ENCODE results near the gene RASA2.
A peak's percentile ranks its signal among the peaks of the same experiment; 100 is the strongest.
"Not testable (repeated sequence)": the region's sequence is repeated elsewhere in the genome, so short reads cannot be mapped to it uniquely, and the experiment has no call there.

The RASA2 gene

GRCh38 chr3:141605883-141606282 is 119.1 kb downstream of the RASA2 start:
- H3K27ac Mint-ChIP-seq, result peak overlapping the region; percentile 53 to 84
- ATAC-seq (replicated peaks) (no peak), DNase-seq (no peak)
- peaks cover 2 to 27% of the 10 kb centered on the region in 2 donors for H3K4me1 Mint-ChIP-seq (ENCODE audit: low read depth in 2 of 2)
- H3K9me3 Mint-ChIP-seq, result no peaks in the 10 kb centered on the region
- H3K27me3 Mint-ChIP-seq, result no peaks in the 10 kb centered on the region
- H3K4me3 Mint-ChIP-seq, result no peak overlapping the region
- peaks cover 51% of the 10 kb centered on the region for H3K36me3 Mint-ChIP-seq (ENCODE audit: insufficient read depth)

GRCh38 chr3:141608438-141608837 is 121.6 kb downstream of the RASA2 start:
- ATAC-seq (replicated peaks) (no peak), DNase-seq (no peak)
- H3K4me3 Mint-ChIP-seq, result no peak overlapping the region
- no peaks in the 10 kb centered on the region for H3K27me3 Mint-ChIP-seq
- H3K9me3 Mint-ChIP-seq, result no peaks in the 10 kb centered on the region
- peaks cover 61% of the 10 kb centered on the region for H3K36me3 Mint-ChIP-seq (ENCODE audit: insufficient read depth)
- peak overlapping the region in 1 of 2 donors; percentile 39 for H3K27ac Mint-ChIP-seq
- peaks cover 2 to 23% of the 10 kb centered on the region in 2 donors for H3K4me1 Mint-ChIP-seq (ENCODE audit: low read depth in 2 of 2)

GRCh38 chr3:141610939-141611338 is 124.1 kb downstream of the RASA2 start:
- Mint-ChIP-seq H3K9me3 (no peaks in the 10 kb centered on the region), H3K4me1 (ENCODE audit: low read depth in 2 of 2) (peaks cover 0 to 15% of the 10 kb centered on the region in 2 donors), H3K36me3 (ENCODE audit: insufficient read depth) (peaks cover 78% of the 10 kb centered on the region), H3K4me3 (no peak overlapping the region), H3K27me3 (no peaks in the 10 kb centered on the region), H3K27ac (peak overlapping the region in 1 of 2 donors; percentile 76)
- ATAC-seq (replicated peaks) (no peak), DNase-seq (no peak)

DNA sequence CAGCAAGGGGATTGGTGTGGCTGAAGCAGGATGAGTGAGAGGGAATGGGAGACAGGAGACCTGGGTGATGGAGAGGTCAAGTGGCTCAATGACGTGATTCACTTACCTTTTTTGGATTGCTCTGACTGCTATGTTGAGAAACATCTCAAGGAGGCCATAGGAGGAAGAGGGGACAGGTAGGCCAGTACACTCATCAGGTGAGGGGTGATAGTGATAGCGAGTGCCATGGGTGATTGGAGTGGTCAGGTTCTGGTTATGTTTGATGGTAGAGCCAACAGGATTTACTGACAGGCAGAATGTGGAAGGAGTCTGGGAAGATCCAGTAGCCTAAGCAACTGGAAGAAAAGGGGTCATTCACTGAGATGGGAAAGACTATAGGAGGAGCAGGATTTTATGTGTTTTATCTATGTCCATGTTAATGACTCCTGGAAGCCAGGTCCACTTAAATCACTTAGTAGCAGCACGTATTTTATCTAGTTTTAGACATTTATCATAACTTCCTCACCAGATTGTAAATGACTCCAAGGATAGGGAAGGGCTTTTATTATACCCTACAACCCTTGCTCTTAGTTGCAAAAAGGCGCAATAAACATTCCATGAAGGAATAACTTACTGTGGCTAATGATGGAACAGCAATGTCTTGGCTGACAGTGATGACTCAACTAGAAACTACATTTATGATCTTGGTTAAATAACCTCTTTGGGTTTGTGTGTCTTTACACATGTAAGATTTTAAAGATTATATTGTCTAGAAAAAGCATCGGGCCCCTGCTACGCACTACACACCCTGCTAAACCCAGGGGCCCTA is 131.5 kb downstream of the RASA2 start:
- Mint-ChIP-seq H3K27ac (no peak overlapping the region), H3K36me3 (ENCODE audit: insufficient read depth) (peaks cover 27% of the 10 kb centered on the region), H3K4me3 (no peak overlapping the region), H3K27me3 (no peaks in the 10 kb centered on the region), H3K9me3 (no peaks in the 10 kb centered on the region), H3K4me1 (ENCODE audit: low read depth in 2 of 2) (no peaks in the 10 kb centered on the region)
- no peak for ATAC-seq (replicated peaks)
- no peak for DNase-seq

DNA sequence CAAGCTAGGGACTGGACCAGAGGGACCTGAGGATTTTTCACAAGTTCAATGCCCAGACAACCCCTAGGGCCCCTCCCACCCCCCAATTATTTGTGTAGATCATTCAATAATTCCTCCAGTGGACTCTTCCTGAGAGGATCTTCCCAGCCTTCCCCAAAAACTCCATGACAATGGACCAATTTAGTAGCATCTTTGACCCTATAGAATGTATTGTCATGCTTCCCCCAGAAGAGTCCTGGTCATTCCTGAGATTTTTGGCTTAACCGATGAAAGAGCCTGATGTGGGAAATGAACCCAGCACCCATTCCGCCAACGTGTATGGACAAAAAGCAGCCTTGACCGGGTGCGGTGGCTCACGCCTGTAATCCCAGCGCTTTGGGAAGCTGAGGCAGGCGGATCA is 132.1 kb downstream of the RASA2 start:
- no peaks in the 10 kb centered on the region for H3K9me3 Mint-ChIP-seq

GRCh38 chr3:141619450-141619849 is 132.6 kb downstream of the RASA2 start:
- no peak for DNase-seq
- no peak for ATAC-seq (replicated peaks)
- H3K27ac Mint-ChIP-seq, result peak overlapping the region in 1 of 2 donors; percentile 8

More for the DNA sequence above, 132.1 kb downstream of the RASA2 start:
- H3K27ac Mint-ChIP-seq, result peak overlapping the region in 1 of 2 donors; percentile 8
- no peaks in the 10 kb centered on the region for H3K27me3 Mint-ChIP-seq
- H3K36me3 Mint-ChIP-seq (ENCODE audit: insufficient read depth), result peaks cover 25% of the 10 kb centered on the region
- no peak overlapping the region for H3K4me3 Mint-ChIP-seq
- ATAC-seq (replicated peaks) (no peak), DNase-seq (no peak)
- no peaks in the 10 kb centered on the region for H3K4me1 Mint-ChIP-seq (ENCODE audit: low read depth in 2 of 2)

DNA sequence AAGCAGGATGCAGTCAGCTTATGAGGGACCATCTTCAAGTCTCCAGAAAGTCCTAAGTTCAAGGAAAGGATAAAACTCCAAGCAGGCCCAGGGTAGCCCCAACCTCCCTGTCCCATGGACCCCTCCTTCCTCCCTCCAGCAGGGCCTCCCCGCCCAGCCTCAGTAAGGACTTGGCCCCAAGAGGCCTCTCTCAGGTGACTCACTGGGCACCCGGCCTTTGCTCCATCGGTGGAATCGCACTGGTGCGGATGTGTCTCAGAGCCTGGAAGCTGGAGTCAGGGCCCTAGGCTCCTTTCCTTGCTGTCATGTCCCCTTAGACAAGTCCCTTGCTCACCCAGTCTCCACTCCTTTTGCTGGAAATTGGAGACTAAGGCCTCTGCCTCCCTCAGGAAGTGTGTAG is 136.9 kb downstream of the RASA2 start:
- no peaks in the 10 kb centered on the region for H3K4me1 Mint-ChIP-seq (ENCODE audit: low read depth in 2 of 2)
- no peak for ATAC-seq (replicated peaks)
- H3K9me3 Mint-ChIP-seq, result peaks cover 0 to 3% of the 10 kb centered on the region in 2 donors
- H3K4me3 Mint-ChIP-seq, result no peak overlapping the region
- no peak for DNase-seq
- no peaks in the 10 kb centered on the region for H3K27me3 Mint-ChIP-seq
- H3K36me3 Mint-ChIP-seq (ENCODE audit: insufficient read depth), result peaks cover 4% of the 10 kb centered on the region
- H3K27ac Mint-ChIP-seq, result no peak overlapping the region

More at GRCh38 chr3:141619450-141619849, 132.6 kb downstream of the RASA2 start:
- no peaks in the 10 kb centered on the region for H3K4me1 Mint-ChIP-seq (ENCODE audit: low read depth in 2 of 2)
- H3K36me3 Mint-ChIP-seq (ENCODE audit: insufficient read depth), result peaks cover 19% of the 10 kb centered on the region
- no peaks in the 10 kb centered on the region for H3K9me3 Mint-ChIP-seq
- H3K27me3 Mint-ChIP-seq, result no peaks in the 10 kb centered on the region
- no peak overlapping the region for H3K4me3 Mint-ChIP-seq

DNA sequence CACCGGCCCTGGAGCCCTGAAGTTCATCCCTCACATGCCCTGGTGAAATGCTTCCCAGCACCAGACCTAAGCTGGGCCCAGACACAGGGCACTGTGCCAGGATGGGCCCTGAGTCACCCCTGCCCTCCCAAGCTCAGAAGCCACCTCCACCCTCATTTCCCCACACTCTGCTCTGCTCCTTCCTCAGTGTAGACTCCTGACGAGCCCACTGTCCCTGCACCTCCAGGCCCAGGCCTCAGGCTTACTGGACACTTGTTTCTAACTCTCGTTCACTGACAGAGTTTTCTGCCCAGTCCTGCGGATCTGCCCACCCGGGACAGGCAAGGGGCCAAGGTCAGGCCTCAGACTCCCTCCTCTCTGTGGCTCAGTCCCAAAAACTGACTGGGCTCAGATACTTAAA is 138.7 kb downstream of the RASA2 start:
- DNase-seq, result no peak

DNA sequence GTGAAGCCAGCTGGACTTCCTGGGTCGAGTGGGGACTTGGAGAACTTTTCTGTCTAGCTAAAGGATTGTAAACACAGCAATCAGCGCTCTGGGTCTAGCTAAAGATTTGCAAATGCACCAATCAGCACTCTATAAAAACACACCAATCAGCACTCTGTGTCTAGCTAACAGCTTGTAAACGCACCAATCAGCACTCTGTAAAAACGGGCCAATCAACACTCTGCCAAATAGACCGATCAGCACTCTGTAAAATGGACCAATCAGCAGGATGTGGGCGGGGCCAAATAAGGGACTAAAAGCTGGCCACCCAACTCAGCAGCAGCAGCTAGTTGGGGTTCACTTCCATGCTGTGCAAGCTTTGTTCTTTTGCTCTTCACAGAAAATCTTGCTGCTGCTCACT is 141.5 kb downstream of the RASA2 start:
- not testable (repeated sequence) for H3K9me3 Mint-ChIP-seq; ATAC-seq (replicated peaks); DNase-seq; H3K4me3 Mint-ChIP-seq; H3K36me3 Mint-ChIP-seq (ENCODE audit: insufficient read depth); H3K4me1 Mint-ChIP-seq (ENCODE audit: low read depth in 2 of 2); H3K27me3 Mint-ChIP-seq
- H3K27ac Mint-ChIP-seq, result peak overlapping the region in 1 of 2 donors; percentile 35

More for the DNA sequence above, 138.7 kb downstream of the RASA2 start:
- no peak for ATAC-seq (replicated peaks)
- Mint-ChIP-seq H3K9me3 (peaks cover 0 to 6% of the 10 kb centered on the region in 2 donors), H3K27ac (peak overlapping the region; percentile 66 to 71), H3K27me3 (no peaks in the 10 kb centered on the region), H3K36me3 (ENCODE audit: insufficient read depth) (peaks cover 4% of the 10 kb centered on the region), H3K4me1 (ENCODE audit: low read depth in 2 of 2) (no peaks in the 10 kb centered on the region), H3K4me3 (no peak overlapping the region)

DNA sequence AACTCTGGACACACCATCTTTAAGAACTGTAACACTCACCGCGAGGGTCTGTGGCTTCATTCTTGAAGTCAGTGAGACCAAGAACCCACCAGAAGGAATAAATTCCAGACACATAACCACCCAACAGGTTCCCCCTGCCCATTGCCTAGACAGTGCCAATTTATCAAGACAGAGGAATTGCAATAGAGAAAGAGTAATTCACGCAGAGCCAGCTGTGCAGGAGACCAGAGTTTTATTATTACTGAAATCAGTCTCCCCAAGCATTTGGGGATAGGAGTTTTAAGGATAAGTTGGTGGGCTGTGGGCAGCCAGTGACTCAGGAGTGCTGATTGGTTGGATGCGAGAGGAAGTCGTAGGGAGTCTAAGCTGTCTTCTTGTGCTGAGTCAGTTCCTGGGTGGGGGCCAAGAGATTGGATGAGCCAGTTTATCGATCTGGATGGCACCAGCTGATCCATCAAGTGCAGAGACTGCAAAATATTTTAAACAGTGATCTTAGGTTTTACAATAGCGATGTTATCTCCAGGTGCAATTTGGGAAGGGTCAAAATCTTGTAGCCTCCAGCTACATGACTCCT is 142.1 kb downstream of the RASA2 start:
- not testable (repeated sequence) for H3K27ac Mint-ChIP-seq; H3K36me3 Mint-ChIP-seq (ENCODE audit: insufficient read depth); DNase-seq; H3K4me1 Mint-ChIP-seq (ENCODE audit: low read depth in 2 of 2); H3K4me3 Mint-ChIP-seq; H3K27me3 Mint-ChIP-seq; H3K9me3 Mint-ChIP-seq; ATAC-seq (replicated peaks)

- H3K36me3 Mint-ChIP-seq (ENCODE audit: insufficient read depth), result no peaks in the 10 kb centered on the region
- H3K27me3 Mint-ChIP-seq, result peaks cover 0 to 8% of the 10 kb centered on the region in 2 donors
- H3K4me3 Mint-ChIP-seq, result no peak overlapping the region
- ATAC-seq (replicated peaks) (no peak), DNase-seq (no peak)
- no peaks in the 10 kb centered on the region for H3K4me1 Mint-ChIP-seq (ENCODE audit: low read depth in 2 of 2)
- no peak overlapping the region for H3K27ac Mint-ChIP-seq
- H3K9me3 Mint-ChIP-seq, result peaks cover 0 to 6% of the 10 kb centered on the region in 2 donors
These were observed 143.1 kb downstream of the RASA2 start for GRCh38 chr3:141629976-141630375.

DNA sequence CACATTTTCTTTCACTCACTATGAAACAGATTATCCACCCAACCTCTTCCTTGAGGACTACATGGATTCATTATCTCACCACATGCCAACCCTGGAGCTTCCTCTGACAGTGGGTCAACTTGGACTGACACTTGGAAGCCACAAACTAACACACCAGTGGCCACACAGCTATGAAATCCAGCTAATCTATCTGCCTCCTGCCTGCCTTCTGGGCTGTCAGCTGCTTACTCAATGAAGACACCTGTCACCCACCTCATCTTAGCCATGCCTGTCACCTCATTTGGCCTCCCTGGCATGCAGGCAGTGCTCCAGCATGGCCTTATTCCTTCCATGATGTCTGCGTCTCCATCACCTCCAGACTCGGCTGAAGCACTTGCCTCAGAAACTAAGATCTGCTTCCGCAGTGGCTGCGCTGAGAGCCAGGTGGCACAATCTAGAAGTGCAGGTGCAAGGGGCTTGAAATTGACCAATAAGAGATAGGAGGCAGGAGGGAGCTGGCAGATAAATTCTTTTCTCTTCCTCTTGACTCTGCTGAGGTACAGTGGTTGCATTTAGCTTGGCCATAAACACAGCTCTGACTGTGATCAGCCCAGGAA is 146.1 kb downstream of the RASA2 start:
- H3K36me3 Mint-ChIP-seq (ENCODE audit: insufficient read depth), result no peaks in the 10 kb centered on the region
- no peaks in the 10 kb centered on the region for H3K4me1 Mint-ChIP-seq (ENCODE audit: low read depth in 2 of 2)
- H3K4me3 Mint-ChIP-seq, result no peak overlapping the region
- no peak for DNase-seq
- H3K27me3 Mint-ChIP-seq, result peaks cover 0 to 8% of the 10 kb centered on the region in 2 donors
- no peak for ATAC-seq (replicated peaks)
- H3K9me3 Mint-ChIP-seq, result peaks cover 0 to 6% of the 10 kb centered on the region in 2 donors
- no peak overlapping the region for H3K27ac Mint-ChIP-seq

DNA sequence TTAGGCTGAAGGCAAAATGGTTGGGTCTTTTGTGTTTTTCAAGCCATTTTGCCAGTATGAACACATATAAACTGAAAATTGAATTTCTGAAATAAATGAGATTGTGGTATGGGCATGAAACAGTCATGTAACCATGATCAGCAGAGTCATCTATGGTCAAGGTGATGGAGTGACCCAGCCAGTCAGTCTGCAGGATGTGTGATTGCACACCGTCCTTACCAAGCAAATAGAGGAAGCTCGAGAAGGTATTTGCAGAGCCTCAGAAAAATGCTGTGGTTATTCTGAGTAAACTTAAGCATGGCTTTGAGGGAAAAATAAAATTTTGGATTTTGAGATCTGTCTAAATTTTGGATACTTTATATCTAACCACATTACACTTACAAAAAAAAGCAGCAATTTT is 155.4 kb downstream of the RASA2 start:
- no peak for ATAC-seq (replicated peaks)

DNA sequence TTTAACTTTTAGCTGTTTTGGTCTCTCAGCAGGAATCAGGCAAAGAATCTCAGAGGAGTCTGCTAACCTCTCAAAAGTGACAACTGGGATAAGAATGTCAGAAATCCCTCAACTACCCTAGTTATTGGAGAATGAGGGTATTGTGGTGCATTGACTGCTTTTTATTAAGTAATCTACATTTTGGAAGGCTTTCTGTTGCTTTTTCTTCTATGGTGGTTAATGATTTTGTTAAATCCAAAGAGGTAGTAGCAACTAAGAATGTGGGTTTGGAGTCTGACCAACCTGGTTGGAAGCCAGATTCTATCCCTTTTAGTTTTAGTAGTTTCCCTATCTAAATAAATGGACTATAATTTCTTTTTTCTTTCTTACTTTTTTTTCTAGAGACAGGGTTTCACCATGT is 156.6 kb downstream of the RASA2 start:
- Mint-ChIP-seq H3K9me3 (no peaks in the 10 kb centered on the region), H3K27me3 (no peaks in the 10 kb centered on the region), H3K36me3 (ENCODE audit: insufficient read depth) (no peaks in the 10 kb centered on the region), H3K4me1 (ENCODE audit: low read depth in 2 of 2) (peaks cover 2 to 5% of the 10 kb centered on the region in 2 donors), H3K27ac (no peak overlapping the region), H3K4me3 (no peak overlapping the region)
- ATAC-seq (replicated peaks) (no peak), DNase-seq (no peak)

More for the DNA sequence above, 155.4 kb downstream of the RASA2 start:
- H3K36me3 Mint-ChIP-seq (ENCODE audit: insufficient read depth), result no peaks in the 10 kb centered on the region
- H3K4me1 Mint-ChIP-seq (ENCODE audit: low read depth in 2 of 2), result peaks cover 2 to 5% of the 10 kb centered on the region in 2 donors
- no peak for DNase-seq
- H3K4me3 Mint-ChIP-seq, result no peak overlapping the region
- no peaks in the 10 kb centered on the region for H3K9me3 Mint-ChIP-seq
- H3K27ac Mint-ChIP-seq, result no peak overlapping the region
- no peaks in the 10 kb centered on the region for H3K27me3 Mint-ChIP-seq

All from effector memory CD8-positive, alpha-beta T cell (primary cell).